Superior temporal gyrus (tissue), 1 donor: ENCODE data around the gene ZNG1C.
"Not testable (repeated sequence)": the region's sequence is repeated elsewhere in the genome, so short reads cannot be mapped to it uniquely, and the experiment has no call there.

Source experiments
- DNase-seq: peaks from one replicate; pipeline ENCODE4 v3.0.0-alpha.2; 2016; ENCODE audit errors: extremely low spot score

ZNG1C gene

GRCh38 chr9:68342265-68343025 is 100.7 kb downstream of the ZNG1C start:
- not testable (repeated sequence) for DNase-seq

- DNase-seq: not testable (repeated sequence)
Measured at GRCh38 chr9:68343242-68343641, 101.5 kb downstream of the ZNG1C start.

- not testable (repeated sequence) for DNase-seq
Measured at GRCh38 chr9:68343992-68344391, 102.2 kb downstream of the ZNG1C start.
